LoVo (cell line): ENCODE results near the gene PTGR3.

Experiments used
- DNase-seq: peaks from one replicate; pipeline ENCODE4 v3.0.0-alpha.2; 2016; ENCODE audit warnings: low spot score

PTGR3 gene

GRCh38 chr18:75209129-75209950, at the start of gene PTGR3:
TSS of gene PTGR3 (minus strand) at chr18:75209139. CDS start at chr18:75209058, 81 bp downstream.
- peak; percentile 82 for DNase-seq

- DNase-seq: no peak
These were observed 48.7 kb upstream of the PTGR3 start for GRCh38 chr18:75257605-75258004.

- no peak for DNase-seq
These were observed 47.4 kb upstream of the PTGR3 start for GRCh38 chr18:75256376-75256775.

- no peak for DNase-seq
These were observed 46.2 kb upstream of the PTGR3 start for GRCh38 chr18:75255094-75255493.

- no peak for DNase-seq
These were observed 44.8 kb upstream of the PTGR3 start for GRCh38 chr18:75253784-75254183.

- DNase-seq: no peak
These were observed 44.1 kb upstream of the PTGR3 start for GRCh38 chr18:75253043-75253442.

- DNase-seq: no peak
These were observed 43.2 kb upstream of the PTGR3 start for GRCh38 chr18:75252136-75252535.

- no peak for DNase-seq
These were observed 42.5 kb upstream of the PTGR3 start for GRCh38 chr18:75251466-75251865.

GRCh38 chr18:75250471-75250821, 41.5 kb upstream of the PTGR3 start:
- DNase-seq: no peak

GRCh38 chr18:75249672-75250470, 40.9 kb upstream of the PTGR3 start:
- no peak for DNase-seq

GRCh38 chr18:75249175-75249518, 40.2 kb upstream of the PTGR3 start:
- no peak for DNase-seq

GRCh38 chr18:75248426-75249174, 39.7 kb upstream of the PTGR3 start:
- DNase-seq: no peak

GRCh38 chr18:75247611-75248421, 38.9 kb upstream of the PTGR3 start:
- DNase-seq: peak; percentile 33

- DNase-seq: no peak
These were observed 38.0 kb upstream of the PTGR3 start for GRCh38 chr18:75246721-75247610.

GRCh38 chr18:75244351-75245313, 35.7 kb upstream of the PTGR3 start:
- DNase-seq: no peak

GRCh38 chr18:75241705-75242104, 32.8 kb upstream of the PTGR3 start:
- no peak for DNase-seq

- DNase-seq: no peak
These were observed 31.5 kb upstream of the PTGR3 start for GRCh38 chr18:75240433-75240832.

GRCh38 chr18:75238786-75239185, 29.8 kb upstream of the PTGR3 start:
- no peak for DNase-seq

GRCh38 chr18:75238100-75238499, 29.2 kb upstream of the PTGR3 start:
- no peak for DNase-seq

- no peak for DNase-seq
These were observed 27.0 kb upstream of the PTGR3 start for GRCh38 chr18:75235896-75236295.
